Activated CD4-positive, alpha-beta T cell treated with anti-CD3 and anti-CD28 coated beads, Interleukin-10, Interleukin-2, amounts not matched to agents 100 ng/mL and 50 ng/mL, durations not matched to agents 16 hours and 8 hours (primary cell): Measurements from ENCODE around the gene TARBP2.
"Not testable (repeated sequence)": the region's sequence is repeated elsewhere in the genome, so short reads cannot be mapped to it uniquely, and the experiment has no call there.

Experiments used
- DNase-seq: peaks from one replicate; pipeline ENCODE4 v3.0.0-alpha.2; 2020

Gene TARBP2

DNA sequence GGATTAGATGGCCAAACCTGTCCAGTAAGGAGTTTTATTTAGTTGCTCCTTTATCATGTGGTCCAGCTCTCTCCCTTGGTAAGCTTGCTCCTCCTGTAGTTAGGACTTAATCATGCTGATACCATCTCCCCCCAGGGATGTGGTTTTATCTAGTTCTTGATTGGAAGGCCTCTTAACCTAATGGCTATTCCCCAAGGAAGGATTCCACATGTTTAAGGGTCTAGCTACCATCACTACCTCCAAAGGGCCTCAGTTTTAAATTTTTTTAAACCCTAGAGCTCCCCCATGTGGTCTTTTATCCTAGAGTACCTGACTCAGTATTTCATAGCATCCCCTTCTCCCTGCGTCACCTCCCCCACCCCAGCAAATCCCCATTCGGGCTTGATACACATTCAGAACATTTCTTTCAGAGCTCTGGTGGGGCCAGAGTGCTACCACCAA is 24.3 kb upstream of the TARBP2 start:
- no peak for DNase-seq

DNA sequence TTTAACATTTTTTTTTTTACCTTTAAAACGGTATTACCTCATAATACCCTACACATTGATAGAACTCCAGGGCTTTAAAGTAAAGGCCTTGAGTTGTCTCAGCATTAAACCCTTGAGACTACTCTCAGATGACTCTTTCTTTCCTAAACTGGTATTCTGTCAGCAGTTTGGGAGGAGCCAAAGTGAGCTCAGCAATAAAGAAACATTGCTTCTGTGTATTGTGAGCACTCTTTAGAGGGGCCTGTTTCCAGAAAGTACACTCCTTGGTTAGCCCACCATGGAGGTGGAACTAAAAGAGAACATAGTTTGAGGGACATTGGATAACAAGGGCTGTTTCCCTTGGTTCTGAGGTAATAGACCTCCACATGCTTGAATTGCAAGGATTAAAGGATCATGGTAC is 22.2 kb upstream of the TARBP2 start:
- DNase-seq: no peak

DNA sequence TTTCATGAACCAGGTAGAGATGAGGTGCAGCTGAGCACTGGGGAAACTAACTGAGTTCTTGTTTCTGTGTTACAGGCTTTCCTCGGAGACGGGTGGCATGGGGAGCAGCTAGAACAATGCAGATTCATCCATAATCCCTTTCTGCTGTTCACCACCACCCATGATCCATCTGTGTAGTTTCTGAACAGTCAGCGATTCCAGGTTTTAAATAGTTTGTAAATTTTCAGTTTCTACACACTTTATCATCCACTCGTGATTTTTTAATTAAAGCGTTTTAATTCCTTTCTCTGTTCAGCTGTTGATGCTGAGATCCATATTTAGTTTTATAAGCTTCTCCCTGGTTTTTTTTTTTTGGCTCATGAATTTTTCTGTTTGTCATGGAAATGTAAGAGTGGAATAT is 21.8 kb upstream of the TARBP2 start:
- DNase-seq: no peak

- no peak for DNase-seq
These were observed 20.3 kb upstream of the TARBP2 start for GRCh38 chr12:53480491-53481442.

GRCh38 chr12:53481458-53481857 is 19.6 kb upstream of the TARBP2 start:
- DNase-seq: not testable (repeated sequence)

DNA sequence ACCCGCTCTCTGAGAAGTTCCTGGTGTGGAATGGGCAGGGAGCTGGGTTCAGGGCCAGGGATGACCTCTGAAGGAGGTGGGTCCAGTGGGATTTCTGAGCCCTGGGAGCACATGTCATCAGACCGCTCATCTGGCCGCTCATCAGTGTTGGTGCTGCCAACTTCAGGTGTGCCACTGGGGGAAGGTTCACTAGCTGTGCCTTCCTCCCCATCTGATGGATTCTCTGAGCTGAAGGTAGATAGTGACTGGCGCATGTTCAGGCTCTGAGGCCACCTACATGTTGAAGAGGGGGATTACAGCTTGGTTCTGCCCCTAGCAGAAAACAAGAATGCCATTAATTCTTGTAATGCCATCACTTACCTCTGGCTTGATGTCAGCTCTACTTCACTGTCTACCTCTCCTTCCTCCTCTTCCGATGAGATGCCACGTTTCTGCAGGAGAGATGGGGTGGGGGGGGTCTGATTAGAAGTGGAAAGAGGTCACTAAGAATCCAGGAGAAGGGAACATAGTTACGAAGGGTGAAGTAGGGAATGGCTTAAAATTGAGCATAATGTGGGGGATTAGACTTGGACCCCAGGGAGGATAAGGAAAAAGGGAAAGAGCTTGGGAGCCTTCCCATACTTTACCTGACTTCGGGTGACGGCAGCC is 19.0 kb upstream of the TARBP2 start:
- no peak for DNase-seq

- DNase-seq: no peak
These were observed 18.4 kb upstream of the TARBP2 start for GRCh38 chr12:53482626-53483168.

- DNase-seq: no peak
These were observed 17.7 kb upstream of the TARBP2 start for GRCh38 chr12:53483225-53483978.

DNA sequence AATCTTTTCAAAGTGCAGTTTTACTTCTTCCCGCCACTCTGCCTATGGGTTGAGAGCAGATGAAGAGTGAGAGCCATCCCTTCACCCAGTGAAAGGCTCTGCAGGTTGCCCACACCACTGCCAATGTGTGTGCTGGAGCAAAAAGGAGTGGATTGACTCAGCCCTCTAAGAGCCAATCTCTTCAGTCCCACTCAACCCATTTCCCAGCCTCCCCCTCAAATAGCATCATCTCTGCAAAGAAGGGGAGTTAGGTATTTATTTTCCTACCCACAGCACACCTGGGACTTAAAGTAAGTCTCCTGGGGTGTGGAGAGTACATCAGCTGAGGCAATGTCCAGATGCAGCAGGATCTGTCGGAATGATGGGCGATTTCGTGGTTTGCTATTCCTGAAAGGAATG is 17.1 kb upstream of the TARBP2 start:
- DNase-seq: no peak

- DNase-seq: no peak
These were observed 16.2 kb upstream of the TARBP2 start for GRCh38 chr12:53484686-53485575.

GRCh38 chr12:53485955-53486735 is 14.9 kb upstream of the TARBP2 start:
- no peak for DNase-seq

DNA sequence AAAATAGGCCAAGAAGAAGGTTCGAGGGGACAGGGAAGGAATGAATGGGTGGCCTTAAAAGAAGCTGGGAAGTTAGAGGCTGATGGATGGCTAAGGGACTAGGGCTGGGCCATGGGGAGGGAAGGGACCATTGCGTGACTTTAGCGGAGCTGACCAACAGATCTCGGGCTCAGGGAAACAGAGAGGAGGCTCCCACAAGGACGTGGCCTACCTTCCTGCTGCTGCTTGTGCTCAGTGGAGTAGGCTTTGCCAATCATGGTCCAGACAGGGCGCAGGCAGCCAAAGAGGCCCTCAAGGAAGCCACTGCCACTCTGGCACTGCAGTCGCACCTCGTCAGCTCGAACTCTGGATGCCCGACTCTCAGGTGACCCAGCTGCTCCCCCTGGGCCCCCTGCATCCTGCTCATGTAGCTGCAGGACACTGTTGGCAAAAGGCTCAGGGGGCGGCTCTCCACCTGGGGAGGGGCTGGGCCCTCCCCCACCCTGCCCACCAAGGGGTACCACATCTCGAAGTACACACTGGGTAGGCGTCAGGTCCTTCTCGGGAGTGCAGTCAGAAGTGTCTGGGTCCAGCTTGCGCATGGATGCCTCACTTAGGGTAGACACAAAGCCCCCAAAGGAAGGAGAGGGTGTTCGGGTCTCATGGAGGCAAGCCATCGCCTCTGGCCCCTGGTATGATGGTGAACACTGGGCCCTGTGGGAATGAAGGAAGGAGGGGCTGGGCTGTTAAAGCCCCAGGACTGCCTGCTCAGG is 14.2 kb upstream of the TARBP2 start:
- DNase-seq: no peak

- no peak for DNase-seq
These were observed 11.7 kb upstream of the TARBP2 start for GRCh38 chr12:53489242-53489864.

- no peak for DNase-seq
These were observed 8.9 kb upstream of the TARBP2 start for GRCh38 chr12:53492188-53492587.

DNA sequence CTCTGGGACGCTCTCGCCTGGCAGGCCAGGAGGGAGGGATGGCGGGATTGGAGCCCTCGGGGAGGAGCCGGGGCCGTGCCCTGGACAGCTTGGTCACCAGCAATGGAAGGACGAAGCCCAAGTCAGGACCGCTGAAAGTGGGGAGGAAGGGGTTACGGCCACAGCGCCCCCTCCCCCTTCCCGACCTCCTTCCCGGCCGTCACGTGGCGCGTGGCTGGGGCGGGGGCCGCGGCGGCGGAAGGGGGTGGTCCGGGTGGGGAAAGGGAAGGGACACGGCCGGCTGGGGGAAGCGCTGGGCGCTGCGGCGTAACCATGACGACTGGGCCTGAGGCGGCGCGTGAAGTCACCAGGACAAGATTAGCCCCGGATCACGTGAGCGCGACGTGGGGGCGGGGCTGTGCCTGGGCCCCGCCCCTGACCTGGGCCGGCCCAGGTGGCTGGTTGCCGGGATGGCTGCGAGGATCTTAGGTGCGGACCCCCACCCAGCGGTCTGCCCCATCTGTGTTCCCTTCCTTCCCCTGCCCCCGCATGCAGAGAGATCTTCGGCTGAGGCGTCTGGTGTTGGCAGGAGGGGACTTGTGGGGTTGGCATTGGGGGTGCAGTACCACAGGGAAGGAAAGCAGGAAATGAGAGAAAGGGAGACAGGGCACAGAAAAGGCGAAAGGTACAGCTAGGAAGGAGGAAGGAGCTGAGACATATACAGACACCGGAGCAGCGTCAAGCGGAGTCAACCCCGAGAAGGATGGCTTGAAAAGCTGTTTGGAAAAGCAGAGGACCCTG is 8.1 kb upstream of the TARBP2 start:
- peak; percentile 90 for DNase-seq

DNA sequence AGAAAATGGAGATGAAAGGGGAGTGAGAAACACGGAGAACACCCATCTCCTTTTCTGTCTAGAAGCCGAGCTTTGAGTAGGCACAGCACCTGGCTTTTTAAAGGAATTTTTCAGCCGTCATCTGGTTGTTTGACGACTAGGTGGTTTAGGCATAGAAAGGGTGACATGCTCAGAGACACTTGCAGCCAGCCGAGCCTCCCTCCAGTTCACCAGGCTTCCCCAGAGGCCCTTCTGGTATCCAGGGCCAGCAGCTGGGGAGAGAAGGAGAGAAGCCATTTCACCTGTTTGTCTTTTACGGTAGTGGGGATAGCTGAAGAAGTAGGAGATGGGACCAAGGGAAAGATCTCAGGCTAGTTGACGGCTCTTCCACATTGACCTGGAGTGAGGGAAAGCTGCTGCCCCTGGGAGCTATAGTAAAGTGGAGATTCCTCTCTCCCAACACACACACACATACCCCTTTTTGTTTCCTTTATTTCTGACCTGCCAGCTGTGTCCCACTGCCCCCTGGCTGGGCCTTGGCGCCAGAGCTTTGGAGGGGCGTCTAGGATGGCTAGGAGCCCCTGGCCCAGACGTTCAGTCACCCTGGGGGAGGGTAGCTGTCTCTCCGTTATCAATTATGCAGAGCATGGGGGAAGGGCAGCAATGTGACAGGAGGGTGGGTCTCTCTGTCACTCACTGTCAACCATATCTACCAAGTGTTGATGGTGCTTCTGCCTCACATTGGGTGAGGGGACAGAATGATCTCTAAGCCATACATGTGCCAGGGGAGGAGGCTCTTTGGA is 7.3 kb upstream of the TARBP2 start:
- DNase-seq: no peak

- no peak for DNase-seq
These were observed 5.0 kb upstream of the TARBP2 start for GRCh38 chr12:53495903-53496751.

GRCh38 chr12:53496752-53497032 is 4.4 kb upstream of the TARBP2 start:
- no peak for DNase-seq
